KMS-11 (cell line): ENCODE measurements around the gene UTP4.

Experiments
- H2AFZ ChIP-seq: fragments of 200-600 bp; sonication (generic); 2 replicates; pipeline ENCODE4 v1.6.1; 2016; ENCODE audit warnings: antibody characterized with exemption, mixed run types, low read depth
- H3K27ac ChIP-seq: fragments of 200-600 bp; sonication (generic); 2 replicates; pipeline ENCODE4 v1.6.1; 2016; ENCODE audit warnings: mild to moderate bottlenecking, mixed run types
- H3K27me3 ChIP-seq: fragments of 200-600 bp; sonication (generic); 2 replicates; pipeline ENCODE4 v1.6.1; 2017; ENCODE audit warnings: mild to moderate bottlenecking, low read depth, mixed run types, moderate library complexity; ENCODE audit not compliant: insufficient read depth
- H3K36me3 ChIP-seq: fragments of 200-600 bp; sonication (generic); 2 replicates; pipeline ENCODE4 v1.6.1; 2017; ENCODE audit warnings: mild to moderate bottlenecking, mixed run types; ENCODE audit not compliant: insufficient read depth
- H3K4me1 ChIP-seq: fragments of 200-600 bp; sonication (generic); 2 replicates; pipeline ENCODE4 v1.6.1; 2016; ENCODE audit warnings: mild to moderate bottlenecking, low read depth, mixed run types; ENCODE audit not compliant: poor library complexity, severe bottlenecking
- H3K4me2 ChIP-seq: fragments of 200-600 bp; sonication (generic); 2 replicates; pipeline ENCODE4 v1.7.0; 2016; ENCODE audit warnings: mild to moderate bottlenecking, mixed run types
- H3K4me3 ChIP-seq: fragments of 200-600 bp; sonication (generic); IDR thresholded peaks from 2 replicates; pipeline ENCODE4 v1.6.1; 2017; ENCODE audit warnings: low read depth, low read length, mixed read lengths; ENCODE audit not compliant: insufficient read depth
- H3K79me2 ChIP-seq: fragments of 200-600 bp; sonication (generic); 2 replicates; pipeline ENCODE4 v1.6.1; 2016; ENCODE audit warnings: low read depth, mixed run types; ENCODE audit not compliant: insufficient read depth
- H3K9ac ChIP-seq: fragments of 200-600 bp; sonication (generic); 2 replicates; pipeline ENCODE4 v1.6.1; 2016; ENCODE audit warnings: mild to moderate bottlenecking, mixed run types
- H4K20me1 ChIP-seq: fragments of 200-600 bp; sonication (generic); 2 replicates; pipeline ENCODE4 v1.6.1; 2016; ENCODE audit warnings: mild to moderate bottlenecking, mixed run types; ENCODE audit not compliant: insufficient read depth
- CTCF ChIP-seq: fragments of 200-600 bp; sonication (generic); conservative IDR thresholded peaks from 2 replicates; pipeline ENCODE4 v1.6.1; 2017; ENCODE audit warnings: low read depth, mild to moderate bottlenecking, antibody characterized with exemption, low read length, moderate library complexity, mixed read lengths

The UTP4 gene

GRCh38 chr16:69157196-69157595 lies 24.7 kb downstream of the UTP4 start:
- Histone ChIP-seq H3K4me1 (no peaks in the 10 kb centered on the region), H3K4me3 (no peak overlapping the region), H4K20me1 (no peaks in the 10 kb centered on the region; the same call in 1 of the 2 replicates), H3K79me2 (no peaks in the 10 kb centered on the region), H3K4me2 (no peak overlapping the region), H3K36me3 (peaks cover 22% of the 10 kb centered on the region; the same call in 1 of the 2 replicates), H3K9ac (no peak overlapping the region), H3K27me3 (no peaks in the 10 kb centered on the region), H2AFZ (no peak overlapping the region), H3K27ac (no peak overlapping the region)
- no peak for TF ChIP-seq CTCF

- no peak overlapping the region for H3K4me2 ChIP-seq
- H3K4me3 ChIP-seq = no peak overlapping the region
- H4K20me1 ChIP-seq = no peaks in the 10 kb centered on the region
- H3K4me1 ChIP-seq = no peaks in the 10 kb centered on the region
- H3K79me2 ChIP-seq = no peaks in the 10 kb centered on the region
- no peaks in the 10 kb centered on the region for H3K27me3 ChIP-seq
- no peak overlapping the region for H3K9ac ChIP-seq
- H3K27ac ChIP-seq = no peak overlapping the region
- no peak overlapping the region for H2AFZ ChIP-seq
- peaks cover 10% of the 10 kb centered on the region; the same call in 1 of the 2 replicates for H3K36me3 ChIP-seq
- no peak for TF ChIP-seq CTCF
Observed at GRCh38 chr16:69160192-69160591, 27.7 kb downstream of the UTP4 start.

- H3K4me3 ChIP-seq = no peak overlapping the region
- H3K4me2 ChIP-seq = no peak overlapping the region
- H3K27me3 ChIP-seq = no peaks in the 10 kb centered on the region
- no peaks in the 10 kb centered on the region for H3K4me1 ChIP-seq
- no peaks in the 10 kb centered on the region for H3K79me2 ChIP-seq
- no peak overlapping the region for H3K27ac ChIP-seq
- H4K20me1 ChIP-seq = no peaks in the 10 kb centered on the region
- no peak for TF ChIP-seq CTCF
- no peak overlapping the region for H3K9ac ChIP-seq
- H2AFZ ChIP-seq = no peak overlapping the region
- H3K36me3 ChIP-seq = peaks cover 3% of the 10 kb centered on the region; the same call in 1 of the 2 replicates
Observed at GRCh38 chr16:69165584-69165983, 33.1 kb downstream of the UTP4 start.

GRCh38 chr16:69166221-69166833 lies 33.9 kb downstream of the UTP4 start:
- Histone ChIP-seq H4K20me1 (no peaks in the 10 kb centered on the region), H3K4me2 (no peak overlapping the region), H3K36me3 (no peaks in the 10 kb centered on the region; the same call in 1 of the 2 replicates), H3K27ac (no peak overlapping the region), H2AFZ (no peak overlapping the region), H3K9ac (no peak overlapping the region), H3K27me3 (no peaks in the 10 kb centered on the region), H3K79me2 (no peaks in the 10 kb centered on the region), H3K4me1 (no peaks in the 10 kb centered on the region), H3K4me3 (no peak overlapping the region)
- no peak for TF ChIP-seq CTCF
